ENCODE data around the gene TWF2.

GRCh38 chr3:52202384-52203077 is 36.4 kb downstream of the TWF2 start:
- TF ChIP-seq POLR2A (IDR thresholded peaks at IDR 0.05; ENCODE audit: extremely low read depth, insufficient read length) = no peak
- TF ChIP-seq, protein P1, sequence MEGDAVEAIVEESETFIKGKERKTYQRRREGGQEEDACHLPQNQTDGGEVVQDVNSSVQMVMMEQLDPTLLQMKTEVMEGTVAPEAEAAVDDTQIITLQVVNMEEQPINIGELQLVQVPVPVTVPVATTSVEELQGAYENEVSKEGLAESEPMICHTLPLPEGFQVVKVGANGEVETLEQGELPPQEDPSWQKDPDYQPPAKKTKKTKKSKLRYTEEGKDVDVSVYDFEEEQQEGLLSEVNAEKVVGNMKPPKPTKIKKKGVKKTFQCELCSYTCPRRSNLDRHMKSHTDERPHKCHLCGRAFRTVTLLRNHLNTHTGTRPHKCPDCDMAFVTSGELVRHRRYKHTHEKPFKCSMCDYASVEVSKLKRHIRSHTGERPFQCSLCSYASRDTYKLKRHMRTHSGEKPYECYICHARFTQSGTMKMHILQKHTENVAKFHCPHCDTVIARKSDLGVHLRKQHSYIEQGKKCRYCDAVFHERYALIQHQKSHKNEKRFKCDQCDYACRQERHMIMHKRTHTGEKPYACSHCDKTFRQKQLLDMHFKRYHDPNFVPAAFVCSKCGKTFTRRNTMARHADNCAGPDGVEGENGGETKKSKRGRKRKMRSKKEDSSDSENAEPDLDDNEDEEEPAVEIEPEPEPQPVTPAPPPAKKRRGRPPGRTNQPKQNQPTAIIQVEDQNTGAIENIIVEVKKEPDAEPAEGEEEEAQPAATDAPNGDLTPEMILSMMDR (IDR thresholded peaks at IDR 0.05; ENCODE audit: low read depth, low read length) = no peak

All from NB4 (cell line).